Activated naive CD4-positive, alpha-beta T cell treated with anti-CD3 and anti-CD28 coated beads, Interleukin-2, amount 50 U/mL, for 72 hours (primary cell): ENCODE data around the gene SEPTIN8. TPM values are rescaled to one million over a fixed set of nuclear protein-coding genes. Genes with fewer than 3 reads are reported as not detected.

Source experiments
- ATAC-seq, 2 donors: fragments of 150-1000 bp; cut with Tn5 transposase; 2 replicates each; pipeline ENCODE4 v1.10.0; 2021; ENCODE audit warnings: mild to moderate bottlenecking in 2 of 2, moderate library complexity in 2 of 2
- DNase-seq, 2 donors: peaks; one replicate each; pipeline ENCODE4 v3.0.0; 2021 to 2022; ENCODE audit warnings: low spot score in 2 of 2
- H3K27ac Mint-ChIP-seq, 2 donors: one replicate each; pipeline ENCODE4 v1.8.0; 2022; ENCODE audit warnings: mild to moderate bottlenecking in 2 of 2, mixed read lengths in 2 of 2
- H3K36me3 Mint-ChIP-seq, 2 donors: one replicate each; pipeline ENCODE4 v1.8.0; 2022; ENCODE audit warnings: mixed read lengths in 2 of 2
- H3K9me3 Mint-ChIP-seq, 2 donors: one replicate each; pipeline ENCODE4 v1.8.0; 2022; ENCODE audit warnings: mixed read lengths in 2 of 2
- total RNA-seq, 2 donors: library from RNA; stranded (reverse); gene quantifications; one replicate each; pipeline ENCODE4 v1.2.3, GENCODE V29; 2022

SEPTIN8 gene
- total RNA-seq, 2 donors from 2014 or later = 9.4 to 15.5 TPM

DNA sequence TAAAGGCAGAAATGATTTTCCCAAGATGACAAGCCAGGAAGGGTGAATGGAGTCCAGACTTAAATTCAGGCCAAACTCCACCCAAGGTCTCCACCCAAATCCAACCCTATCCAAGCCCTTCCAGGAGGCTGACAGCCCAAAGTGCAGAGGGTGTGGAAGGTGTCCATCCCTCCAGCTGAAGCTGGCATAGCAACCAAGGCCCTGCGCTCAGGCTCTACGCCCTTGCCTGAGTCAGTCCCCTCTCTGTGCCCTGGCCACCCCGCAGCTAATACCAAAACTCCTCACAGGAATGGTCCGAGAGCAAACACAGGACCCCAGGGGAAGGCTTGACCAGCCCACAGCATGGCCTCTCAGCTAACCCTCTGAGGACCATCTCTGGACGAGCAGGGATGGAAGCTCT lies 2.1 kb downstream of the SEPTIN8 start:
- Mint-ChIP-seq H3K36me3 (no peaks in the 10 kb centered on the region), H3K27ac (no peak overlapping the region), H3K9me3 (no peaks in the 10 kb centered on the region)
- DNase-seq (no peak), ATAC-seq (no peak)

GRCh38 chr5:132774406-132774805 lies 2.6 kb downstream of the SEPTIN8 start:
- Mint-ChIP-seq H3K27ac (no peak overlapping the region), H3K9me3 (no peaks in the 10 kb centered on the region), H3K36me3 (no peaks in the 10 kb centered on the region)
- DNase-seq (no peak), ATAC-seq (no peak)

DNA sequence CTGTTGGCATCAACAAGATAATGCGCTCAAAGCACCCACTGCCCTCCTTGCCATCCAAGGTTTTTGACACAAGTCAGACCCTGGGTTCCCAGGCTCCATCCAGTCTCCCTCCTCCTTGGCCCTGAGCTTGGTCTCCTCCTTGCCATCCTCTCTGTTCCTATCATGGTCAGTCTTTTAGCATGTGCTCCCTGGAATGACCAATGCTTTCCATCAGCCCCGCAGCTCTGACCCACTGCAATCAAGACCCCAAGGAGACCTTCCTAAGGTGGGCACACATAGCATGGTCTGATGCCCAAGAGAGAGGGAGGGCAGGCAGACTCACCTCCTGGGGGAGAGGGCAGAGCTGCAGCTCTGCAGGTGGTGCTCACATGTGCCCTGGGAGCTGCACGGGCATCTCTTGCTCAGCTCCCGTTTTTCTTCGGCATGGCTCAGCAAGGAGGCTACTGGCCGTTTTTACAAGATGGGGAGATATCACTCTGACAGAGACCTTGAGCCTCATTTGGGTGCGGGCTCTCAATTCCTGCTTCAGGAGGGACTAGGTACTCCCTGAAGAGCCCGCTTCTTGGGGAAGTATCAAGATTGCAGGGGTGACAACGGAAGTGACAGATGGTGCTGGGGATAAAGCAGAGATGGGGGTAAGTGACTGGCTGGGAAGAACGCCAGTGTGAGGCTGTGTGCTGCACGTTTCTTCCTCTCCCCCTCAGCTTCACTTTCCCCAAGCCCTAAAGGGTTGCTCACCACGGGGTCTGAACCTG lies 3.3 kb downstream of the SEPTIN8 start:
- DNase-seq (no peak), ATAC-seq (no peak)
- no peak overlapping the region for H3K27ac Mint-ChIP-seq
- no peaks in the 10 kb centered on the region for H3K36me3 Mint-ChIP-seq
- no peaks in the 10 kb centered on the region for H3K9me3 Mint-ChIP-seq

GRCh38 chr5:132773114-132773513 lies 3.9 kb downstream of the SEPTIN8 start:
- H3K27ac Mint-ChIP-seq = no peak overlapping the region
- no peak for DNase-seq
- ATAC-seq = no peak

DNA sequence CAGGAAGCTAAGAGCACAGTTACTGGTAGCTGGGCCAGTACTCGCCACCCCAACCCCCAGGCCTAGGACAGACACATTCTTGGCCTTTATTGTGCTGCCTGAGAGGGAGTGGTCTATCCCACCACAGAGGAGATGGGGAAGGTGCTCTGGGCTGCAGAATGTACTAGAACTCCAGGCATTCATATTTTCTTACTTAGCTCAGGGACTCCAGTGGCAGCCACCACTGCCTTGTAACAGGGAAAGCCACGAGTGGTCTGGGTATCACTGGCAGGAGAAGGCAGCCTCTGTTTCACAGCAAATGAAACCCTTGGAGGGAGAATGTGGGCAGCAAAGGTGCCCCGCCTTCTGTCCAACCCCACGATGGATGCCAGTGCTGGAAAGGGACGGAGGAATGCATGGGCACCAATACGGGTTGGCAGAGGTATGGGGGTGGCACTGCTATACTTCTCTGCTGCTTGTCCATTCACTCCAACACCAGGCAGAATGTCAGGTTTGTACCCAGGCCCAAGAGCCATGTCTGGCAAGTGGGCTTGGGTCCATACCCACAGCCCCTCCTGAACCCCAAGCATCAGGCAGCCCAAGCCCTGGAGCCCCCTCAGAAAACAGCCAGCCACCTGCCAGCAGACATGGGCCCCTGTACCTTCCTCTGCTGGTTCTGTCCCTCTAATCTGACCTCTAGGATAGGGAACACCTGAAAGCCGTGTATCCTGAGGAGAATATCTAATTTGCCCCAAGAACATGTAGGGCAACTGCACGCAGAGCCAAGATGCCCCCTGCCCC lies 4.6 kb downstream of the SEPTIN8 start:
- Mint-ChIP-seq H3K9me3 (no peaks in the 10 kb centered on the region), H3K27ac (peak overlapping the region in 1 of 2 donors; percentile 22), H3K36me3 (no peaks in the 10 kb centered on the region)
- no peak for ATAC-seq
- no peak for DNase-seq

More at GRCh38 chr5:132773114-132773513, 3.9 kb downstream of the SEPTIN8 start:
- Mint-ChIP-seq H3K36me3 (no peaks in the 10 kb centered on the region), H3K9me3 (no peaks in the 10 kb centered on the region)

GRCh38 chr5:132771503-132771998 lies 5.5 kb downstream of the SEPTIN8 start:
- Mint-ChIP-seq H3K9me3 (no peaks in the 10 kb centered on the region), H3K27ac (no peak overlapping the region), H3K36me3 (no peaks in the 10 kb centered on the region)
- no peak for ATAC-seq
- no peak for DNase-seq

GRCh38 chr5:132770476-132771159 lies 6.4 kb downstream of the SEPTIN8 start:
- Mint-ChIP-seq H3K36me3 (no peaks in the 10 kb centered on the region), H3K27ac (no peak overlapping the region), H3K9me3 (no peaks in the 10 kb centered on the region)
- DNase-seq (no peak), ATAC-seq (no peak)

GRCh38 chr5:132768485-132768868 lies 8.6 kb downstream of the SEPTIN8 start:
- H3K36me3 Mint-ChIP-seq = no peaks in the 10 kb centered on the region
- DNase-seq (no peak), ATAC-seq (no peak)
- H3K9me3 Mint-ChIP-seq = no peaks in the 10 kb centered on the region
- H3K27ac Mint-ChIP-seq = no peak overlapping the region

DNA sequence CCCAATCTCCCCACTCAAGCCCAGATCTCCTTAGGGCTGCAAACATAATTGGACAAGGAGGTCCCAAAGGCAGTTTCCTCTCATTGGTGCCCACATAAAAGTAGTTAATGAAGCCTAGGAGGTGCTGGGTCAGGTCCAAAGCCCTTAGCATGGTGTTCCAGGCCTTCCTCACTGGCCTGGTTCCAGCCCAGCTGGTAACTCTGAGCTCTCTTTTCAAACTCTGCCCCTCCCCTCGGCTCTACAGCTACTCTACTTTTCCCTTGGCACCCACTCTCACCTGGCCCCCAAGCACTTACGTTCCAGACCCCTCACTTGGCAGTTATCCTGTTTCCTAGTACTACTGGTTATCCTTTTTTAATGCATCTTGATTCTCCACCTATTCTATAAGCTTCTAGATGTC lies 9.9 kb downstream of the SEPTIN8 start:
- Mint-ChIP-seq H3K36me3 (no peaks in the 10 kb centered on the region), H3K27ac (no peak overlapping the region), H3K9me3 (no peaks in the 10 kb centered on the region)
- DNase-seq = no peak
- no peak for ATAC-seq

- ATAC-seq (no peak), DNase-seq (no peak)
- no peaks in the 10 kb centered on the region for H3K9me3 Mint-ChIP-seq
- H3K36me3 Mint-ChIP-seq = no peaks in the 10 kb centered on the region
- no peak overlapping the region for H3K27ac Mint-ChIP-seq
Observed at GRCh38 chr5:132766806-132767055, 10.3 kb downstream of the SEPTIN8 start.

GRCh38 chr5:132766020-132766805 lies 10.8 kb downstream of the SEPTIN8 start:
- Mint-ChIP-seq H3K36me3 (no peaks in the 10 kb centered on the region), H3K9me3 (no peaks in the 10 kb centered on the region), H3K27ac (no peak overlapping the region)
- no peak for DNase-seq
- ATAC-seq = no peak

- ATAC-seq (no peak), DNase-seq (peak in 1 of 2 donors; percentile 39)
- no peaks in the 10 kb centered on the region for H3K9me3 Mint-ChIP-seq
- H3K36me3 Mint-ChIP-seq = no peaks in the 10 kb centered on the region
- H3K27ac Mint-ChIP-seq = no peak overlapping the region
Observed at GRCh38 chr5:132765311-132766019, 11.6 kb downstream of the SEPTIN8 start.

- Mint-ChIP-seq H3K27ac (peak overlapping the region in 1 of 2 donors; percentile 50), H3K36me3 (no peaks in the 10 kb centered on the region), H3K9me3 (no peaks in the 10 kb centered on the region)
- ATAC-seq (no peak), DNase-seq (no peak)
Observed at GRCh38 chr5:132764671-132765238, 12.3 kb downstream of the SEPTIN8 start.

DNA sequence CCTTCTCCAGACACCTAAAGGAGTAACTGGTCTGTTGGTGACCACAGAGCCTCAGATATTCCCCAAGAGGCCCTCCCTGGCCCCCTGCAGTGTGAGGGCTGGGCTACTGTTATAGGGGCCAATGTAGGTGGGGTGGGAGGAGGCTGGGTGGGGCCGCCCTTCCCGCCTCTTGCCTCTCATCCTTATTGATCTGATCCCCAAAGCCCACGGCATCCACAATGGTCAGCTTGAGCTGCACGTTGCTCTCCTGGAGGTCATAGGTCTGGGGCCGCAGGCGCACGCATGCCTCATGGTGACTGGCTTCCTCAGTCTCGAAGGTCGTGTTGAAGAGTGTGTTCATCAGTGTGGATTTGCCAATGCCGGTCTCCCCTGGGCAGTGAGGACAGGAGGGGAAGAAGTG lies 13.0 kb downstream of the SEPTIN8 start:
- H3K36me3 Mint-ChIP-seq = no peaks in the 10 kb centered on the region
- no peak for ATAC-seq

GRCh38 chr5:132763181-132764036 lies 13.6 kb downstream of the SEPTIN8 start:
- ATAC-seq = no peak
- Mint-ChIP-seq H3K9me3 (no peaks in the 10 kb centered on the region), H3K27ac (no peak overlapping the region), H3K36me3 (no peaks in the 10 kb centered on the region)
- DNase-seq = no peak

More for the DNA sequence above, 13.0 kb downstream of the SEPTIN8 start:
- H3K27ac Mint-ChIP-seq = no peak overlapping the region
- no peaks in the 10 kb centered on the region for H3K9me3 Mint-ChIP-seq
- DNase-seq = no peak
